B cell (primary cell): Measurements from ENCODE around the gene RAPGEF1.

ENCODE experiments used
- EZH2 ChIP-seq: IDR thresholded peaks from 2 replicates; pipeline ENCODE4 v1.6.1; 2012; ENCODE audit warnings: borderline replicate concordance, low read depth, mild to moderate bottlenecking, moderate library complexity, low read length; ENCODE audit not compliant: insufficient read depth, poor library complexity, severe bottlenecking
- TF ChIP-seq, protein P1 (sequence below): fragments of 200-600 bp; IDR thresholded peaks from one replicate; pipeline ENCODE4 v1.8.0; 2022; ENCODE audit warnings: antibody characterized with exemption, mild to moderate bottlenecking

DNA sequence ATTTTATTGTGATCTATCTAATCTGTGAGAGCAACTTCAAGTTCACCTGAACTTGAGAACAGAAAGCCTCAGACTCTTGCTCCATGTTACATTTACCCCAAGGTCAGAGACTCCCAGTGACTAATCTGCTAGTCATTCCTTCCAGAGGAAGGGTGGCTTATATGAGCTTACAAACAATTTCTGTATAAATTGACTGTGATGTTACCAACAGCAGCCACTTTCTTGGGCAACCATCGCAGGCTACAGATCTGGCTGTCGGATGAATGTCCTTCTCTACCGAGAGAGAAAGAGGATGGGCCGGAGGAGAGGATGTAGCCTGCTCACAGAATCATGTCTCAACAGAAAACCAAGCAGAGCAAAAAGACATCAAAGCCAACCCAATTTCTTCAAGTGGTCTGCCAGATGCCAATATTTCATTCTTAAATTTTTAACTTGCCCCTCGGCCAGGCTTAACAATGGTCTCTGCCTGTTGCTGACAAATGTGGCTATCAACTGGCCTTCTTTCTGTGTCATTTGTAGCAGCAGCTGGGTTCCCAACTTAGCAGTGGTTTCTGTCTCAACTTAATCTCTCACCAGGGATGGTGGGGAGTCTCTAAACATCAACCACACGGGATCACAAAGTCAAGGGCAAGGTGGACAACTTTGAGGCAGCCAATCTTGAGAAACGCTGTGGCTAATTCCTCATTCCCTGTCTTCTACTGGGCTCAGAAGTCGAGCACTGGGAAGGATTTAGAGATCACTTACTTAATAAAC is 81.3 kb downstream of the RAPGEF1 start:
- TF ChIP-seq, protein P1, sequence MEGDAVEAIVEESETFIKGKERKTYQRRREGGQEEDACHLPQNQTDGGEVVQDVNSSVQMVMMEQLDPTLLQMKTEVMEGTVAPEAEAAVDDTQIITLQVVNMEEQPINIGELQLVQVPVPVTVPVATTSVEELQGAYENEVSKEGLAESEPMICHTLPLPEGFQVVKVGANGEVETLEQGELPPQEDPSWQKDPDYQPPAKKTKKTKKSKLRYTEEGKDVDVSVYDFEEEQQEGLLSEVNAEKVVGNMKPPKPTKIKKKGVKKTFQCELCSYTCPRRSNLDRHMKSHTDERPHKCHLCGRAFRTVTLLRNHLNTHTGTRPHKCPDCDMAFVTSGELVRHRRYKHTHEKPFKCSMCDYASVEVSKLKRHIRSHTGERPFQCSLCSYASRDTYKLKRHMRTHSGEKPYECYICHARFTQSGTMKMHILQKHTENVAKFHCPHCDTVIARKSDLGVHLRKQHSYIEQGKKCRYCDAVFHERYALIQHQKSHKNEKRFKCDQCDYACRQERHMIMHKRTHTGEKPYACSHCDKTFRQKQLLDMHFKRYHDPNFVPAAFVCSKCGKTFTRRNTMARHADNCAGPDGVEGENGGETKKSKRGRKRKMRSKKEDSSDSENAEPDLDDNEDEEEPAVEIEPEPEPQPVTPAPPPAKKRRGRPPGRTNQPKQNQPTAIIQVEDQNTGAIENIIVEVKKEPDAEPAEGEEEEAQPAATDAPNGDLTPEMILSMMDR = no peak
- TF ChIP-seq EZH2 = no peak
